ENCODE measurements around the gene SIGLEC12. TPM values are rescaled to one million over a fixed set of nuclear protein-coding genes. Genes with fewer than 3 reads are reported as not detected.

The SIGLEC12 gene
- total and polyA plus RNA-seq, 2 donors (not counting 1 experiment from before 2014, with no cell fraction given): not detected

GRCh38 chr19:51457351-51458013 is 44.1 kb downstream of the SIGLEC12 start:
- TF ChIP-seq CTCF (conservative IDR thresholded peaks at IDR 0.05 in 1 of 2, IDR thresholded peaks at IDR 0.05 in 1 of 2; ENCODE audit: low read depth in 1 of 2, low read length in 2 of 2): no peak
- TF ChIP-seq EZH2 (IDR thresholded peaks at IDR 0.05; ENCODE audit: low read length, missing control alignments): no peak
- no peak overlapping the region for H3K4me3 ChIP-seq (replicated peaks in 1 of 4; ENCODE audit: control extremely low read depth in 1 of 4, insufficient read depth in 1 of 4, low read depth in 3 of 4, low read length in 4 of 4)
- H3K27me3 ChIP-seq (ENCODE audit: control insufficient read depth, insufficient read depth, low read length): no peaks in the 10 kb centered on the region
- H3K79me2 ChIP-seq (ENCODE audit: control insufficient read depth, insufficient read depth, low read length): no peaks in the 10 kb centered on the region
- no peaks in the 10 kb centered on the region for H3K4me1 ChIP-seq (ENCODE audit: control insufficient read depth, extremely low read depth, insufficient read depth, low read length)
- DNase-seq (ENCODE audit: low read depth in 2 of 2): no peak
- H3K9me3 ChIP-seq (ENCODE audit: control insufficient read depth, insufficient read depth, low read depth, low read length): no peaks in the 10 kb centered on the region
- H3K4me2 ChIP-seq (ENCODE audit: extremely low read depth, insufficient read depth, low read length): no peak overlapping the region
- no peaks in the 10 kb centered on the region for H3K36me3 ChIP-seq (ENCODE audit: control insufficient read depth, insufficient read depth, low read length)
- H4K20me1 ChIP-seq (ENCODE audit: control insufficient read depth, extremely low read depth, insufficient read depth, low read length): no peaks in the 10 kb centered on the region
- H3K27ac ChIP-seq (ENCODE audit: insufficient read depth, low read length): no peak overlapping the region
- H3K9ac ChIP-seq (ENCODE audit: insufficient read depth, low read length): no peak overlapping the region
- no peak overlapping the region for H2AFZ ChIP-seq (ENCODE audit: low read length)

GRCh38 chr19:51456541-51457290 is 44.9 kb downstream of the SIGLEC12 start:
- no peaks in the 10 kb centered on the region for H3K9me3 ChIP-seq (ENCODE audit: control insufficient read depth, insufficient read depth, low read depth, low read length)

GRCh38 chr19:51450730-51451307 is 50.8 kb downstream of the SIGLEC12 start:
- Histone ChIP-seq H3K27me3 (ENCODE audit: control insufficient read depth, insufficient read depth, low read length) (no peaks in the 10 kb centered on the region), H3K4me2 (ENCODE audit: extremely low read depth, insufficient read depth, low read length) (no peak overlapping the region), H3K4me1 (ENCODE audit: control insufficient read depth, extremely low read depth, insufficient read depth, low read length) (no peaks in the 10 kb centered on the region), H3K36me3 (ENCODE audit: control insufficient read depth, insufficient read depth, low read length) (no peaks in the 10 kb centered on the region), H2AFZ (ENCODE audit: low read length) (no peak overlapping the region), H3K79me2 (ENCODE audit: control insufficient read depth, insufficient read depth, low read length) (no peaks in the 10 kb centered on the region), H4K20me1 (ENCODE audit: control insufficient read depth, extremely low read depth, insufficient read depth, low read length) (no peaks in the 10 kb centered on the region), H3K27ac (ENCODE audit: insufficient read depth, low read length) (no peak overlapping the region), H3K9me3 (ENCODE audit: control insufficient read depth, insufficient read depth, low read depth, low read length) (no peaks in the 10 kb centered on the region), H3K9ac (ENCODE audit: insufficient read depth, low read length) (no peak overlapping the region), H3K4me3 (replicated peaks in 1 of 4; ENCODE audit: control extremely low read depth in 1 of 4, insufficient read depth in 1 of 4, low read depth in 3 of 4, low read length in 4 of 4) (no peak overlapping the region)
- TF ChIP-seq CTCF (conservative IDR thresholded peaks at IDR 0.05 in 1 of 2, IDR thresholded peaks at IDR 0.05 in 1 of 2; ENCODE audit: low read depth in 1 of 2, low read length in 2 of 2) (no peak), EZH2 (IDR thresholded peaks at IDR 0.05; ENCODE audit: low read length, missing control alignments) (no peak)
- DNase-seq (ENCODE audit: low read depth in 2 of 2): no peak

More at GRCh38 chr19:51456541-51457290, 44.9 kb downstream of the SIGLEC12 start:
- H2AFZ ChIP-seq (ENCODE audit: low read length): no peak overlapping the region
- H4K20me1 ChIP-seq (ENCODE audit: control insufficient read depth, extremely low read depth, insufficient read depth, low read length): no peaks in the 10 kb centered on the region
- DNase-seq (ENCODE audit: low read depth in 2 of 2): no peak
- H3K36me3 ChIP-seq (ENCODE audit: control insufficient read depth, insufficient read depth, low read length): no peaks in the 10 kb centered on the region
- H3K79me2 ChIP-seq (ENCODE audit: control insufficient read depth, insufficient read depth, low read length): no peaks in the 10 kb centered on the region
- no peak overlapping the region for H3K4me2 ChIP-seq (ENCODE audit: extremely low read depth, insufficient read depth, low read length)
- no peak for TF ChIP-seq EZH2 (IDR thresholded peaks at IDR 0.05; ENCODE audit: low read length, missing control alignments)
- H3K27ac ChIP-seq (ENCODE audit: insufficient read depth, low read length): no peak overlapping the region
- H3K4me3 ChIP-seq (replicated peaks in 1 of 4; ENCODE audit: control extremely low read depth in 1 of 4, insufficient read depth in 1 of 4, low read depth in 3 of 4, low read length in 4 of 4): no peak overlapping the region
- no peaks in the 10 kb centered on the region for H3K27me3 ChIP-seq (ENCODE audit: control insufficient read depth, insufficient read depth, low read length)
- no peak overlapping the region for H3K9ac ChIP-seq (ENCODE audit: insufficient read depth, low read length)
- H3K4me1 ChIP-seq (ENCODE audit: control insufficient read depth, extremely low read depth, insufficient read depth, low read length): no peaks in the 10 kb centered on the region

All from fibroblast of lung (primary cell).